H1 (cell line): ENCODE measurements around the gene SLC30A9. TPM values are rescaled to one million over a fixed set of nuclear protein-coding genes. Genes with fewer than 3 reads are reported as not detected.

Experiments used
- CTCF ChIA-PET: fragments of 300-600 bp; sonication (Branson Sonifier 250); formaldehyde crosslinking; loops from one replicate; lab custom pipeline; 2021; ENCODE audit not compliant: partially characterized antibody; lab: Charles Lee
- POLR2A ChIA-PET: fragments of 300-600 bp; sonication (Branson Sonifier 250); formaldehyde crosslinking; loops from one replicate; lab custom pipeline; 2021; ENCODE audit warnings: inconsistent platforms; ENCODE audit not compliant: partially characterized antibody; lab: Charles Lee
- DNase-seq, 2 experiments: peaks; one replicate each; pipeline versions ENCODE4 v3.0.0 to v3.0.0-alpha.2; 2010 to 2022; ENCODE audit warnings: low spot score in 2 of 2, low read depth in 1 of 2, mixed read lengths in 1 of 2
- FAIRE-seq: peaks from 2 replicates; lab custom pipeline; 2011; peaks lifted over from hg19 to GRCh38; lab: Jason Lieb, UNC
- H2AFZ ChIP-seq: 2 replicates; pipeline ENCODE4 v1.8.1; 2012; ENCODE audit warnings: low read length, inconsistent platforms
- H2AK5ac ChIP-seq: 2 replicates; pipeline ENCODE4 v1.6.1; 2013; ENCODE audit warnings: low read depth, low read length
- H2BK120ac ChIP-seq: replicated peaks from 2 replicates; pipeline ENCODE3; 2013; ENCODE audit warnings: low read depth, low read length, inconsistent platforms
- H2BK12ac ChIP-seq: 2 replicates; pipeline ENCODE4 v1.6.1; 2013; ENCODE audit warnings: low read depth, low read length
- H2BK15ac ChIP-seq: 2 replicates; pipeline ENCODE4 v1.6.1; 2013; ENCODE audit warnings: low read length
- H2BK20ac ChIP-seq: 2 replicates; pipeline ENCODE4 v1.6.1; 2013; ENCODE audit warnings: low read length
- H2BK5ac ChIP-seq: 2 replicates; pipeline ENCODE4 v1.6.1; 2013; ENCODE audit warnings: low read depth, low read length
- H3K14ac ChIP-seq: 2 replicates; pipeline ENCODE4 v1.6.1; 2013; ENCODE audit warnings: inconsistent platforms; ENCODE audit not compliant: insufficient read length
- H3K18ac ChIP-seq: 2 replicates; pipeline ENCODE4 v1.6.1; 2013; ENCODE audit warnings: low read length; ENCODE audit errors: extremely low read depth
- H3K23ac ChIP-seq: 2 replicates; pipeline ENCODE4 v1.6.1; 2013; ENCODE audit warnings: inconsistent platforms; ENCODE audit not compliant: insufficient read length
- H3K23me2 ChIP-seq: 2 replicates; pipeline ENCODE4 v1.6.1; 2013; ENCODE audit warnings: low read depth, low read length
- H3K27ac ChIP-seq: 2 replicates; pipeline ENCODE4 v1.6.1; 2011; ENCODE audit warnings: low read depth, low read length, inconsistent platforms
- H3K27me3 ChIP-seq, 4 experiments: replicated peaks in 1 of 4; 1 replicate in 1 of 4; 2 replicates in 3 of 4; pipeline versions ENCODE4 v1.6.1 to v1.8.1; 2011 to 2013; ENCODE audit warnings: low read length in 3 of 4, mild to moderate bottlenecking in 3 of 4, inconsistent platforms in 2 of 4, mixed read lengths in 2 of 4, moderate library complexity in 1 of 4; ENCODE audit not compliant: control insufficient read depth in 3 of 4, insufficient read depth in 3 of 4; ENCODE audit errors: extremely low read depth in 1 of 4
- H3K36me3 ChIP-seq, 4 experiments: 2 replicates each; pipeline versions ENCODE4 v1.6.1 to v1.8.1; 2011 to 2013; ENCODE audit warnings: mild to moderate bottlenecking in 4 of 4, low read length in 3 of 4, moderate library complexity in 2 of 4, control low read depth in 1 of 4, inconsistent platforms in 1 of 4; ENCODE audit not compliant: insufficient read depth in 4 of 4, control insufficient read depth in 2 of 4
- H3K4ac ChIP-seq: replicated peaks from 2 replicates; pipeline ENCODE3; 2013; ENCODE audit warnings: low read length, low read depth, mixed read lengths, inconsistent platforms; ENCODE audit not compliant: insufficient read length
- H3K4me1 ChIP-seq, 4 experiments: replicated peaks in 1 of 4; 1 replicate in 1 of 4; 2 replicates in 3 of 4; pipeline versions ENCODE4 v1.6.1 to v1.8.1; 2011 to 2013; ENCODE audit warnings: low read length in 3 of 4, inconsistent platforms in 2 of 4, mixed read lengths in 1 of 4; ENCODE audit not compliant: insufficient read depth in 4 of 4, control insufficient read depth in 3 of 4
- H3K4me2 ChIP-seq, 2 experiments: 2 replicates each; pipeline versions ENCODE4 v1.6.1 to v1.8.1; 2011 to 2013; ENCODE audit warnings: low read depth in 2 of 2, low read length in 2 of 2, control low read depth in 1 of 2, inconsistent platforms in 1 of 2, mild to moderate bottlenecking in 1 of 2; ENCODE audit not compliant: insufficient read depth in 1 of 2
- H3K4me3 ChIP-seq, 4 experiments: fragments of 200-600, 300-600 bp in 1 of 4; sonication (generic), shearing (Covaris generic), sonication (Bioruptor Twin) in 1 of 4; 2 replicates each; pipeline versions ENCODE4 v1.5.1 to v1.8.1; 2011 to 2016; ENCODE audit warnings: low read length in 4 of 4, low read depth in 3 of 4, control low read depth in 2 of 4, inconsistent platforms in 2 of 4, mild to moderate bottlenecking in 2 of 4, mixed read lengths in 1 of 4, moderate library complexity in 1 of 4; ENCODE audit not compliant: insufficient read depth in 2 of 4; ENCODE audit errors: extremely low read depth in 1 of 4
- H3K56ac ChIP-seq: replicated peaks from 2 replicates; pipeline ENCODE3; 2013; ENCODE audit warnings: low read depth, mild to moderate bottlenecking, mixed read lengths, low read length, inconsistent platforms; ENCODE audit not compliant: insufficient read length
- H3K79me1 ChIP-seq: 2 replicates; pipeline ENCODE4 v1.6.1; 2013; ENCODE audit warnings: low read depth, low read length, control low read depth
- H3K79me2 ChIP-seq, 2 experiments: 2 replicates each; pipeline versions ENCODE4 v1.6.1 to v1.8.1; 2012 to 2013; ENCODE audit warnings: low read length in 2 of 2, mild to moderate bottlenecking in 2 of 2, inconsistent platforms in 1 of 2; ENCODE audit not compliant: insufficient read depth in 2 of 2, control insufficient read depth in 1 of 2
- H3K9ac ChIP-seq, 4 experiments: replicated peaks in 1 of 4; 1 replicate in 1 of 4; 2 replicates in 3 of 4; pipeline versions ENCODE4 v1.6.1 to v1.8.1; 2011 to 2013; ENCODE audit warnings: low read depth in 3 of 4, low read length in 3 of 4, control low read depth in 2 of 4, mild to moderate bottlenecking in 2 of 4, moderate library complexity in 2 of 4, inconsistent platforms in 1 of 4; ENCODE audit errors: extremely low read depth in 1 of 4
- H3K9me3 ChIP-seq, 2 experiments: 2 replicates each; pipeline versions ENCODE4 v1.6.1 to v1.8.1; 2012 to 2013; ENCODE audit warnings: mild to moderate bottlenecking in 2 of 2, moderate library complexity in 2 of 2, control low read depth in 1 of 2, inconsistent platforms in 1 of 2, low read depth in 1 of 2, low read length in 1 of 2, mixed read lengths in 1 of 2; ENCODE audit not compliant: insufficient read depth in 2 of 2
- H4K20me1 ChIP-seq, 2 experiments: replicated peaks in 1 of 2; 2 replicates each; pipeline versions ENCODE3 to v1.8.1; 2011 to 2013; ENCODE audit warnings: inconsistent platforms in 2 of 2, low read length in 2 of 2, mild to moderate bottlenecking in 1 of 2; ENCODE audit not compliant: insufficient read depth in 2 of 2, control insufficient read depth in 1 of 2
- H4K5ac ChIP-seq: 2 replicates; pipeline ENCODE4 v1.6.1; 2013; ENCODE audit warnings: low read length, low read depth, mixed read lengths, inconsistent platforms; ENCODE audit not compliant: insufficient read length
- H4K8ac ChIP-seq: 2 replicates; pipeline ENCODE4 v1.8.0; 2013; ENCODE audit warnings: mild to moderate bottlenecking, moderate library complexity, low read length, inconsistent platforms; ENCODE audit not compliant: insufficient read depth; ENCODE audit errors: extremely low read depth
- H4K91ac ChIP-seq: replicated peaks from 2 replicates; pipeline ENCODE3; 2013; ENCODE audit warnings: low read length, mixed read lengths, inconsistent platforms; ENCODE audit not compliant: insufficient read length
- ATF3 ChIP-seq: IDR thresholded peaks from 2 replicates; pipeline ENCODE4 v1.6.1; 2011; ENCODE audit warnings: low read depth, mild to moderate bottlenecking, low read length; ENCODE audit not compliant: insufficient read depth
- CEBPB ChIP-seq: IDR thresholded peaks from 2 replicates; pipeline ENCODE4 v1.6.1; 2012; ENCODE audit warnings: low read depth, low read length
- CHD1 ChIP-seq: IDR thresholded peaks from 2 replicates; pipeline ENCODE4 v1.6.1; 2012; ENCODE audit warnings: low read depth, low read length, improper control_type of control experiment
- GABPA ChIP-seq: IDR thresholded peaks from 2 replicates; pipeline ENCODE4 v1.6.1; 2011; ENCODE audit warnings: mild to moderate bottlenecking, low read length, moderate library complexity, borderline replicate concordance; ENCODE audit not compliant: insufficient read depth
- GTF2F1 ChIP-seq: IDR thresholded peaks from 2 replicates; pipeline ENCODE4 v1.6.1; 2012; ENCODE audit warnings: low read depth, low read length, improper control_type of control experiment, borderline replicate concordance
- KDM1A ChIP-seq: fragments of 200-600, 300-600 bp; sonication (generic); IDR thresholded peaks from 2 replicates; pipeline ENCODE4 v1.7.1; 2016; ENCODE audit warnings: mild to moderate bottlenecking, low read length, borderline replicate concordance
- MAX ChIP-seq: IDR thresholded peaks from 2 replicates; pipeline ENCODE4 v1.6.1; 2012; ENCODE audit warnings: inconsistent platforms
- RFX5 ChIP-seq: IDR thresholded peaks from 2 replicates; pipeline ENCODE4 v1.6.1; 2011; ENCODE audit warnings: low read depth, low read length, improper control_type of control experiment, borderline replicate concordance
- SAP30 ChIP-seq: fragments of 300-600 bp; sonication (generic); IDR thresholded peaks from 2 replicates; pipeline ENCODE4 v1.7.1; 2012; ENCODE audit warnings: low read length, moderate library complexity, mild to moderate bottlenecking, inconsistent platforms; ENCODE audit not compliant: insufficient read depth, insufficient replicate concordance
- SIN3A ChIP-seq, 2 experiments: IDR thresholded peaks in 1 of 2; conservative IDR thresholded peaks in 1 of 2; 2 replicates each; pipeline ENCODE4 v1.6.1; 2011 to 2012; ENCODE audit warnings: low read length in 2 of 2, improper control_type of control experiment in 1 of 2, low read depth in 1 of 2, mild to moderate bottlenecking in 1 of 2
- TAF1 ChIP-seq: IDR thresholded peaks from 2 replicates; pipeline ENCODE4 v1.6.1; 2011; ENCODE audit warnings: mild to moderate bottlenecking, low read depth, low read length
- TAF7 ChIP-seq: optimal IDR thresholded peaks from 2 replicates; pipeline ENCODE3; 2011; ENCODE audit warnings: low read depth, mild to moderate bottlenecking, inconsistent platforms, low read length, moderate library complexity, borderline replicate concordance
- TCF12 ChIP-seq: IDR thresholded peaks from 2 replicates; pipeline ENCODE4 v1.6.1; 2011; ENCODE audit warnings: low read depth, mild to moderate bottlenecking, low read length
- ZNF274 ChIP-seq: IDR thresholded peaks from 2 replicates; pipeline ENCODE4 v1.7.0; 2012; ENCODE audit warnings: low read length, borderline replicate concordance; ENCODE audit errors: extremely low read depth
- WGBS, 2 experiments: shearing (Covaris generic) in 1 of 2; methylation state at CpG; one replicate each; pipeline versions ENCODE4 v1.1.6 to v1.1.7; 2013 to 2015; ENCODE audit warnings: low lambda C conversion rate in 2 of 2, mixed read lengths in 2 of 2, inconsistent platforms in 1 of 2, low coverage in 1 of 2, missing lambda C conversion rate in 1 of 2; ENCODE audit not compliant: insufficient replicate concordance in 2 of 2, insufficient coverage in 1 of 2, insufficient read length in 1 of 2; ENCODE audit errors: extremely low coverage in 1 of 2, missing lambda C conversion rate in 1 of 2; 5-methylcytosine and 5-hydroxymethylcytosine counted together
- polyA plus RNA-seq, 7 experiments: library from polyadenylated mRNA; depleted of rRNA in 3 of 7; stranded (reverse) in 5 of 7; unstranded in 2 of 7; fragments of >200 nt in 5 of 7; fragments of 200-250 nt in 2 of 7; gene quantifications; 1 replicate in 5 of 7; 2 replicates in 1 of 7; 4 replicates in 1 of 7; pipeline versions ENCODE4 v1.2.1 to v1.2.3, GENCODE V29; 2011 to 2013; ENCODE audit warnings: missing spikeins in 2 of 7, mixed read lengths in 2 of 7
- total RNA-seq: library from RNA; stranded (reverse); fragmentation: NEBNext Ultra II Directional; extraction: Animal tissue kit (Norgen Biotek cat#: 25700); gene quantifications from 2 replicates; pipeline ENCODE4 v1.2.1, GENCODE V29; 2021

Gene SLC30A9
- total and polyA plus RNA-seq, 2 of the 8 experiments (the other 6 are each of a cell fraction or from before 2014, with no cell fraction given), result 41.2 to 67.2 TPM

- Histone ChIP-seq H3K14ac (no peak overlapping the region), H3K9me3 (no peaks in the 10 kb centered on the region), H3K27ac (no peak overlapping the region), H2AFZ (no peak overlapping the region), H2BK15ac (no peak overlapping the region), H2BK20ac (no peak overlapping the region), H3K23me2 (no peaks in the 10 kb centered on the region), H4K8ac (no peak overlapping the region), H3K4ac (no peak overlapping the region), H2BK120ac (no peak overlapping the region), H4K91ac (no peak overlapping the region), H2BK12ac (no peak overlapping the region), H3K79me1 (no peaks in the 10 kb centered on the region), H3K36me3 (peaks cover 0 to 3% (median 0%) of the 10 kb centered on the region in 4 experiments; a peak in 1 of 8 replicates), H2BK5ac (no peak overlapping the region), H3K56ac (no peak overlapping the region), H4K5ac (no peak overlapping the region), H3K79me2 (no peaks in the 10 kb centered on the region), H3K23ac (no peak overlapping the region), H3K4me2 (no peak overlapping the region), H3K4me3 (no peak overlapping the region), H3K27me3 (no peaks in the 10 kb centered on the region), H3K18ac (no peak overlapping the region), H3K4me1 (no peaks in the 10 kb centered on the region), H3K9ac (no peak overlapping the region), H2AK5ac (no peak overlapping the region), H4K20me1 (no peaks in the 10 kb centered on the region)
- DNase-seq (no peak), FAIRE-seq (no peak)
- ChIA-PET POLR2A (no interaction called here), CTCF (no interaction called here)
- 92% methylated on average over 2 of the region's 2 CpGs; no CpG with 5 or more reads in 1 of the 2 experiments for WGBS, 2 experiments
- TF ChIP-seq RFX5 (no peak), CEBPB (no peak), TCF12 (no peak), GTF2F1 (no peak), ZNF274 (no peak), CHD1 (no peak), TAF1 (no peak), KDM1A (no peak), TAF7 (no peak), SIN3A (conservative IDR thresholded peaks at IDR 0.05 in 1 of 2, IDR thresholded peaks at IDR 0.05 in 1 of 2; ENCODE audit: low read depth in 1 of 2, low read length in 2 of 2) (no peak), SAP30 (no peak), MAX (no peak), GABPA (no peak), ATF3 (no peak)
Observed at GRCh38 chr4:42104521-42104920, 114.2 kb downstream of the SLC30A9 start.
